DMS153 treated with DMSO at 0.1 percent for 48 hours (cell line): ENCODE measurements around the gene GART.
"Not testable (repeated sequence)": the region's sequence is repeated elsewhere in the genome, so short reads cannot be mapped to it uniquely, and the experiment has no call there.

Experiments
- DNase-seq: peaks from one replicate; lab custom pipeline; 2025; ENCODE audit not compliant: unreplicated experiment; lab: John Stamatoyannopoulos, UW

GART gene

GRCh38 chr21:33518899-33519298 is 23.0 kb downstream of the GART start:
- DNase-seq = no peak

GRCh38 chr21:33514229-33514628 is 27.7 kb downstream of the GART start:
- no peak for DNase-seq

- DNase-seq = no peak
Measured at GRCh38 chr21:33512481-33512880, 29.4 kb downstream of the GART start.

- DNase-seq = no peak
Measured at GRCh38 chr21:33511639-33512038, 30.3 kb downstream of the GART start.

GRCh38 chr21:33510826-33511225 is 31.1 kb downstream of the GART start:
- no peak for DNase-seq

GRCh38 chr21:33507003-33507402 is 34.9 kb downstream of the GART start:
- not testable (repeated sequence) for DNase-seq

- DNase-seq = no peak
Measured at GRCh38 chr21:33505833-33506232, 36.1 kb downstream of the GART start.

- DNase-seq = no peak
Measured at GRCh38 chr21:33496345-33496744, 45.6 kb downstream of the GART start.

- DNase-seq = no peak
Measured at GRCh38 chr21:33495743-33496142, 46.2 kb downstream of the GART start.

- no peak for DNase-seq
Measured at GRCh38 chr21:33493756-33494155, 48.2 kb downstream of the GART start.

- no peak for DNase-seq
Measured at GRCh38 chr21:33492571-33492970, 49.3 kb downstream of the GART start.

- DNase-seq = peak; percentile 90
Measured at GRCh38 chr21:33491373-33492102, 50.4 kb downstream of the GART start, which contains the start of gene DNAJC28. DNAJC28 (minus strand) TSS chr21:33491716; CDS start chr21:33489393, 2,323 bp downstream.

- no peak for DNase-seq
Measured at GRCh38 chr21:33490991-33491372, 50.9 kb downstream of the GART start.

GRCh38 chr21:33488936-33489335 is 53.0 kb downstream of the GART start:
- no peak for DNase-seq

GRCh38 chr21:33487996-33488395 is 53.9 kb downstream of the GART start:
- no peak for DNase-seq

- DNase-seq = no peak
Measured at GRCh38 chr21:33481314-33481943, 60.5 kb downstream of the GART start.

GRCh38 chr21:33480481-33481103 is 61.3 kb downstream of the GART start:
- no peak for DNase-seq

GRCh38 chr21:33479679-33480480 is 62.0 kb downstream of the GART start, which contains the start of gene TMEM50B:
TMEM50B (minus strand) TSS chr21:33479974; CDS start chr21:33468885, 11,089 bp downstream.
- peak; percentile 88 for DNase-seq

GRCh38 chr21:33478935-33479678 is 62.8 kb downstream of the GART start:
- peak; percentile 6 for DNase-seq

- DNase-seq = no peak
Measured at GRCh38 chr21:33478182-33478581, 63.7 kb downstream of the GART start.

GRCh38 chr21:33477066-33477465 is 64.9 kb downstream of the GART start:
- no peak for DNase-seq
